ENCODE measurements around the gene ODAD4.

The ODAD4 gene, protein sequence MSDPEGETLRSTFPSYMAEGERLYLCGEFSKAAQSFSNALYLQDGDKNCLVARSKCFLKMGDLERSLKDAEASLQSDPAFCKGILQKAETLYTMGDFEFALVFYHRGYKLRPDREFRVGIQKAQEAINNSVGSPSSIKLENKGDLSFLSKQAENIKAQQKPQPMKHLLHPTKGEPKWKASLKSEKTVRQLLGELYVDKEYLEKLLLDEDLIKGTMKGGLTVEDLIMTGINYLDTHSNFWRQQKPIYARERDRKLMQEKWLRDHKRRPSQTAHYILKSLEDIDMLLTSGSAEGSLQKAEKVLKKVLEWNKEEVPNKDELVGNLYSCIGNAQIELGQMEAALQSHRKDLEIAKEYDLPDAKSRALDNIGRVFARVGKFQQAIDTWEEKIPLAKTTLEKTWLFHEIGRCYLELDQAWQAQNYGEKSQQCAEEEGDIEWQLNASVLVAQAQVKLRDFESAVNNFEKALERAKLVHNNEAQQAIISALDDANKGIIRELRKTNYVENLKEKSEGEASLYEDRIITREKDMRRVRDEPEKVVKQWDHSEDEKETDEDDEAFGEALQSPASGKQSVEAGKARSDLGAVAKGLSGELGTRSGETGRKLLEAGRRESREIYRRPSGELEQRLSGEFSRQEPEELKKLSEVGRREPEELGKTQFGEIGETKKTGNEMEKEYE

DNA sequence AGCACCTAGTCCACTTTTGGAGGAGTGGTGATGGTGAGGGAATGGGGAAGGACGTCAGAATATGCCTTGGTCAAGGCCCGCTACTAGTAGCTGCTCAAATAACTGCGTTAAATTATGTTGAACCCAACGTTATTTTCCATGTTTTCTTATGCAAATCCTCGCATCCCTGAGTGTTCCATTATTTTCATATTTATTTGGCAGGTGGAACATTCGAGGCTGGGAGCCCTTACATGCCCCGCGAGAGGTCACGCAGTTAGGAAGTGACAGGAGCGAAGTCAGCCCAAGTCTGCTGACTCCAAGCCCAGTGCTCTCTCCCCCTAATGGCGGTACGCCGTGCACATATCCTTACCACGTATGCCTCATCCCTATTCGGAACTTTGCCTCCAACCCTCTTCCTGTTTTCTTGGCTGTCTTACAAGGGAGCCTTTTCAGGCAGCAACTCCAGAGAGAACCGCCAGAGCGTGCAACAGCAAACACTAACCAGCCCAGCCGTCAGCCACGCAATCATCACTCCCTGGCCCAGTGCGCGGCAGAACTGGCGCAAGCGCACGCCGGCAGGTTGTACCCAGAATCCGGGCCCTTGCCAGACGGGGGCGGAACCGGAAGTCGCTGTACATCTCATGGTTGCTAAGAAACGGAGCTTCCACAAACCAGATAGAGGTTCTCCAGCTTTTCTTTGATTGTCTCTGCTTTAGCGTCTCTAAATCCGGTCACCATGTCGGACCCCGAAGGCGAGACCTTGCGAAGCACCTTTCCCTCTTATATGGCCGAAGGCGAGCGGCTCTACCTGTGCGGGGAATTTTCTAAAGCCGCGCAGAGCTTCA lies at the start of gene ODAD4:
ODAD4 (plus strand) TSS at position 609 of the 824 bp plus-strand sequence; CDS start at position 716, 107 bp downstream.
- peak; percentile 87 to 88 for DNase-seq (ENCODE audit: low read depth in 2 of 2, low spot score in 1 of 2)

DNA sequence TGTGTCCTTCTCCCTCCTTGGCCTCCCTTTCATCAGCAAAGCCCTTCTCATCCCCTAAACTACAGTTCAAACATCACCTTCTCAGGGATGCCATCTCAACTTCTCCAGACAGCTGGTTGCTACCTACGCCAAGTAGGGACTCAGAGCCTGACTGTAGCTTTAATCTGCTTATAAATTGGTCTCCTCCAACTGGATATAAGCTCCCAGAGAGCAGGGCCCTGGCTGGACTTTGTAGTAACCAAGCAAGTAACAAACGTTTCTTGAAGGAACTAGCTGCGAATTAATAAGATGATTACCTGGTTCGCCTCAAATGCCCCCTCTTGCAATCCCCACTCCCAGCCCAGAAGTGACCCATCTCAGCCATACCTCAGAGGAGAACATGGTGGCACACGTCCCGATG lies 47.7 kb upstream of the ODAD4 start:
- DNase-seq (ENCODE audit: low read depth in 2 of 2, low spot score in 1 of 2): no peak

DNA sequence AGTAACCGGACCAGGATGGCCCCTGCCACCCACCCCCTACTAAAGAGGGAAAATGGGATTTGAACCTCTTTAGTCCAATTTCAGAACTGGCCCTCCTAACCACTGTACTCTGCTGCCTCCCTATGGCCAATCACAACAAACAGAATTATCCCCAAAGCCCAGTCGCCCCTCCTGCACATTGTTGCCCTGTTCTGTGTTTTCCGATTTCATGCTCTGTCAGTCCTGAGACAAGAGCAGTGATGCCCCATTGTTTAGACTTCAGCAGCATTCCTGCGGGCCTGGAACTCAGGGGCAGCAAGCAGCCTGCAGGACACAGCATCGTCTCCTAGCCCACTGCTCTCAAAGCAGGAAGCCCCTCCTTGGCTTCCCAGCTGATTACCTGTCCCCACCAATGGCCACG lies 44.7 kb upstream of the ODAD4 start:
- no peak for DNase-seq (ENCODE audit: low read depth in 2 of 2, low spot score in 1 of 2)

DNA sequence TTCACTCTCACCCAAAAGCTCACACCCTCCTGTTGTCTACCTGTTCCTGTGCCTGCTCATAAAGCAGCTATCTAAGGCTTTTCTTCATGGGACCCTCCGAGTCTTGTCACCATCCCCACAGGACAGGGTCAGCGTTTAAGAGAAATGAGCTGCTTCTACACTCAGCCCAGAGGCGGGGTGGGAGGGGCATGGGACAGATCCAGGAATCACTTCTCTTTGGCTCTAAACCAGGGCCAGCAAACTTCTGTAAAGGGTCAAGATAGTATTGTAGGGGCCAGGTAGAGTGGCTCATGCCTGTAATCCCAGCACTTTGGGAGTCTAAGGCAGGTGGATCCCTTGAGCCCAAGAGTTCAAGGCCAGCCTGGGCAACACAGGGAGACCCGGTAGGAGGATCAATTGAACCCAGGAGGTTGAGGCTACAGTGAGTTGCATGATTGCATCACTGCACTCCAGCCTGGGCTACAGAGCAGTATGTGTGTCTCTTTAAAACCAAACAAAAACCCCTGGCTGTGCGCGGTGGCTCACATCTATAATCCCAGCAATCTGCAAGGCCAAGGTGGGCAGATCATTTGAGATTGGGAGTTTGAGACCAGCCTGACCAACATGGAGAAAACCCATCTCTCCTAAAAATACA lies 42.0 kb upstream of the ODAD4 start:
- no peak for DNase-seq (ENCODE audit: low read depth in 2 of 2, low spot score in 1 of 2)

DNA sequence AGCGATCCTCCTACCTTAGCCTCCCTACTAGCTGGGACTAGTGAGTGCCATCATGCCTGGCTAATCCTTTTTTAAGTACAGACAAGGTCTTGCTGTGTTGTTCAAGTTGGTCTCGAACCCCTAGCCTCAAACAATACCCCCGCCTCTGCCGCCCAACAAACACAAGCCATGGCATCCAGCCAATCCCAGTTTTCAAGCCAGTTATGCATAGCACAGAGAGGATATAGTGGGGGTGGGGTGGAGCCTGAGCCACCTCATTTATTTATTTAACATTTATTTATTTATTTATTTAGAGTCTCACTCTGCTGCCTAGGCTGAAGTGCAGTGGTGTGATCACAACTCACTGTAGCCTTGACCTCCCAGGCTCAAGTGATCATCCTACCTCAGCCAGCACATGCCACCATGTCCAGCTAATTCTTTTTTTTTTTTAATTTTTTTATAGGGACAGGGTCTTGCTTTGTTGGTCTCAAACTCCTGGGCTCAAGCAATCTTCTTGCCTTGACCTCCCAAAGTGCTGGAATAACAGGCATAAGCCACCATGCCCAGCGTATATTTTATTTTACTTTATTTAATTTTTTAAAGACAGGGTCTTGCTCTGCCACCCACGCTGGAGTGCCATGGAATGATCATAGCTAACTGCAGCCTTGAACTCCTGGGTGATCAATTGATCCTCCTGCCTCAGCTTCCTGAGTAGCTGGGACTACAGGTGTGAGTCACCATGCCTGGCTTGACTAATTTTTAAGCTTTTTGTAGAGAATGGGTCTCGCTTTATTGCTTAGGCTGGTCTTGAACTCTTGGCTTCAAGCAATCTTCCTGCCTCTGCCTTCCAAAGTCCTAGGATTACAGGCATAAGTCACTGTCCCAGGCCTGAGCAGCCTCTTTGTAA lies 39.0 kb upstream of the ODAD4 start:
- no peak for DNase-seq (ENCODE audit: low read depth in 2 of 2, low spot score in 1 of 2)

DNA sequence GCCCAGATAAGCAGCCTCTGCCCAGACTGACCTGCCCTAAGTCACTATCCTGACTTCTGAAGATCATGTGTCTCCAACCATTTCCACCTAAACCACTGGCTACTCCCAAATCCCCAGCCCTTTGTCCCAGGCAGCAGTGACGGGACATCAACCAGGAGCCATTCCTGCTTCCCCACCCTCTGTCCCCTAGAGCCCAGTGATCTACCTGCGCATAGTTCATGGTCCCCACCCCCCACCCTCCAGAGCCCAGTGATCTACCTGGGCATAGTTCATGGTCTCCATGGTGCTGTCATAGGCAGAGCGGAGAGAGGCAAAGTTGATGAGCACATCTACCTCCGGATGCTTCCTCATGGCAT lies 38.4 kb upstream of the ODAD4 start:
- no peak for DNase-seq (ENCODE audit: low read depth in 2 of 2, low spot score in 1 of 2)

DNA sequence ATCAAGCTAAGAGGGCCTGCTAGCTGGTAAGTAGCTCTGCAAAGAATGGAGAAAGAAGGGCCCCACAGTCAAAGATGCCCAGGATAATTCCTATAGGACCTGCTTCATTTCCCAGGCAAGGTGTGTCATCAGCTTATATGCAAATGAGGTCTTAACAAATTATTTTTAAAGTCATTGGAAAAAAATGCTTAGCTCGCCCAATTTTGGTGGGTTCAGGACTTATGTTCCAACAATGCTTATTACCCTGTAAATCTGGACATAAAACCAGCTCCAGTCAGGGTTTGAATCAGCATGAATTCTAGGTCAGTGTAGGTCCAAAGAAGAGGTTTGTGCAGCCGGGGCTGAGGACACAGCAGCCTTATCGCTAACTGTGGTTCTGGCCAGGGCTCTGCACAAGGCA lies 37.0 kb upstream of the ODAD4 start:
- no peak for DNase-seq (ENCODE audit: low read depth in 2 of 2, low spot score in 1 of 2)

DNA sequence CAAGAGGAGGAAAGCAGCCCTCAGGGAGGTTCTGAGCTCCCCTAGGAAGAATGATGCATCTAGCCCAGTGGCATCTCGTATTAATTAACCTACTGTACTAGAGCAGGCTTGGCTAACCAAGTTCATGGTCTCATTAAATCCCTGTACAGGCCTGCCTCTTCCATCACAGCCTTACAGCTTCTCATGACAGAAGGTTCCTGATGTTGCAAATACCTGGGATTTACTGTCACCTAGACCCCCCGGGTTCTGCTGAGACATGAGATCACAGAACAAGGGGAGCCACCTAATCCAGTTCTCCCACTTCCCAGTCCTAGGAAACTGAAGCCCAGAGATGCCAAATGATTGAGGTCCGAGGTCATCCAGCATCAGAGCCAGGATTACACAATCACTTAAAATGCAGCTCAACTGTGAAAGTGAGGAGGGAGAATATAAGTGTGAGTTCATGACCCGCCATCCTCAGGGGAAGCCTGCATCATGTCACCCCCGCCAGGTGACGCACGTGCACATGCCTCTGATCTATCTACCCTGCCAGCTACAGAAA lies 35.6 kb upstream of the ODAD4 start:
- DNase-seq (ENCODE audit: low read depth in 2 of 2, low spot score in 1 of 2): no peak

DNA sequence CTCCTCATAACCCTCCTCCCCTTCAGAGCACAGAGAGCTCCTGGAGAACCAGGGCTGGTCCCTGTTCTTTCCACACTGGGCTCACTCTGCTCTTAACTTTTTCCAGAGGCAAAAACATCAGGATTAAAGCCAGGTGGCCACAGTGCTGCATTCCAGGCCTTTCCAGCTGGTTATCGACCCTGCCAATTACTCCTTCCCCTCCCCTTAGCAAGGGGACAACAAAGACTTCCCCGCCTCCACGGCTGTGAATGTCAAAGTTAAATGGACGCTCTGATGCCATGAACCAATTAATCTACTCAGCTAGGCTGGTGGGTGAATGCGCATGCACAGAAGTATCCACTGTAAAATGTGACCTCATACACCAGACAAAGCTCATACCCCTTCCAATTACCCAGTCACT lies 34.8 kb upstream of the ODAD4 start:
- no peak for DNase-seq (ENCODE audit: low read depth in 2 of 2, low spot score in 1 of 2)

DNA sequence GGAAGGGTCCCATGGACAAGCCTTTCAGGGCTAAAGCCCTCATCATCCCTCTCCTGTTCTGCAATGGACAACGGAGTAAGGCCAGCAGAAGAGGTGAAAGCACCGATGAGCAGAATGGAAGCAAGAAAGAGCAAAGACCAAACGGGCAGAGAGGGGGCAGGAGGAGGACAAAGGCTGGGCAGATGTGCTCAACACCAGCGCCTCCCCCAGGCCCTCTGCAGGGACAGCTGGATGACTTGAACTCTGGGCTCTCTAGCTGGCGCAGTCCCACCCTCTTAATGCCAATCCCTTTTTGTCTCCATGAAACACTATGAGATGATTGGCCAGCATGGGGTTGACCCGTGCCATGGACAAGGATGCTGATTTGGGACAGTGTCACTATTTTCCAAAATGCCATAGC lies 33.7 kb upstream of the ODAD4 start:
- no peak for DNase-seq (ENCODE audit: low read depth in 2 of 2, low spot score in 1 of 2)

DNA sequence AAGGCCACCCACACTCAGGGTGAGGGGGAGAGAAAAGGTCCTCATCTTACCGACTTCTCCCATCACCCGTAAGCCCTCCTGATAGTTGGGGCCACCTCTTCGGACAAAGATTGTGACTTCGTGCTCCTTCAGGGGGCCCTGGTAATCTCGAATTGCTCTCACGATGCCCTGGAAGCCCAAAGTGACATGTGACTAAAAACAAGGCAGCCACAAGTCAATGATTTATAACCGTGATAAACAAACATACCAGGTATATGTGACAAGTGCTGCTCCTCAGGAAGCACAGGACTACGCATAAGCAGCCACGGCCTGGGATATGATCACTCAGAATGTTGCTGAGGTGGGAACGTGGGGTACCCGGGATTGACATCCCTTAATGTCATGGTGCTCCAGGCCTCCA lies 28.8 kb upstream of the ODAD4 start:
- no peak for DNase-seq (ENCODE audit: low read depth in 2 of 2, low spot score in 1 of 2)

DNA sequence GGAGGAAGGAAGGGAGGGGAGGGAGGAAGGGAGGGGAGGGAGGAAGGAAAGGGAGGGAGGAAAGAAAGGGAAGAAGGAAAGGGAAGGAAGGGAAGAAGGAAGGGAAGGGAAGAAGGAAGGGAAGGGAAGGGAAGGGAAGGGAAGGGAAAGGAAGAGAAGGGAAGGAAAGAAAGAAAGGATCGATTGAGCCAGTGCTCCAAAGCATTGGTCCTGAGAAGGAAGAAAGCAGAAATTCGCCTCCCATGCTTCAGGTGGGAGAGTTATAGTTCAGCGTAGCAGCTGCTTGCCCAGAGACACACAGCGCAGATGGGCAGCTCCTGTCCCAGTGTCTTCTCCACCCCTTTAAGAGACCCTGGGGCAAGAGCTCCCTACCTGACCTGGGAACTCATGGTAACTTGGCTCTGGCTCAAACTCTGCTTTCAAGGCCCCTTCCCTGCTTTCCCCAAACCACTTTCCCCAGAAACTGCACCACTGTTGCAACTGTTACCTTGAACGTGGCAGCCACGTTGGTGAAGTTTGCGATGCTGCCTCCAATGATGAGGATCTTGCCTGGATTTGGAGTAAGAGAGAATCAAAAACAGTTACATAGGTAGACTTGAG lies 26.1 kb upstream of the ODAD4 start:
- DNase-seq (ENCODE audit: low read depth in 2 of 2, low spot score in 1 of 2): no peak

DNA sequence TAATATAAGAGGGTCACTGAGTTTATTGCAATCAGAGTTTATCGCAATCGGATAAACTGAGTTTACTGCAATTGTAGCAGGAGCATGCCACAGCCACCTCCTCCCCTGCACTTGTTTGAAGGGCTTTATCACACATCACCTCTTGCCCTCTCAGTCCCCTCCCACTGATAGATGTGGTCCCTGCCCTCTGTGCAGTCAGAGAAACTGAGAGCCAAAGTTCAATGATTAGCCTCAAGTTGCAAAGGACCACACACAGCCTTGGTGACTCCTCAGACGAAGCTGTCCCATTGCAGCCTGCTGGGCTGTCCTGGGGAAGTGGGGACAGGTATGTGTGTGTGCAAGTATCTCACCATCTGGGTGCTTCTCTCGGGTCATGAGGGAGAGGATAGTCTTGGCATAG lies 25.2 kb upstream of the ODAD4 start:
- no peak for DNase-seq (ENCODE audit: low read depth in 2 of 2, low spot score in 1 of 2)

DNA sequence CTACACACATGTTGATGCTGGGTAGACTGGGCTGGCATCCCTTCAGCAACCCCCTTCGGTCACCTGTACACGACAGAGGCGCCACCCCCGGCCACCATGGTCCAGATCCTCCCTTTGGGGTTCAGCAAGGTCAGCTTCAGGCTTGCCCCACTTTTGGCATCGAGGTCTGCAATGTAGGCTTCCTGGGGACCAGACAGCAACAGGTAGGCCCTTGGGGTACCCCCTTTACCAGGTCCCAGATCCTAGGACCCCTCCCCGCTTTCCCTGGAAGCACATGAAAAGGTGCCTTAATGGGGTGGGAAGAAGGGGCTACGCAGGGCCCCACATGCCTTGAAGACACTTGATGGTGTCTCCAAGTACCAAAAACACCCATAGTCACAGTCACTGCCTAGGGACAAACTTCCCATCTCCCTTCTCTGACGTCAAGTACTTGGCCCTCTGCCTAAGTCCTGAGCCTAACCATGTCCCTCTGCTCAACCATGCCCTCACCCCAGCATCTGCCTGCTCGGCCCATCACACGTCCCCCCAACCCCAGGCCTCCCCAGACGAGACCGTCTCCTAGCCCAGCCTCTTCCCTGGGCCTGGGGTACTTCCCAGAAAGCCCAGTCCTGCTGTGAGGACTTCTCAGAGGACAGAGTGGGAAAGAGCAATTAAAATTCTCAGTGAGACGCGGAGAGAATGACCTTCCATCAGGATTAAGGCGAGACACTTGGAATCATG lies 23.8 kb upstream of the ODAD4 start:
- no peak for DNase-seq (ENCODE audit: low read depth in 2 of 2, low spot score in 1 of 2)

DNA sequence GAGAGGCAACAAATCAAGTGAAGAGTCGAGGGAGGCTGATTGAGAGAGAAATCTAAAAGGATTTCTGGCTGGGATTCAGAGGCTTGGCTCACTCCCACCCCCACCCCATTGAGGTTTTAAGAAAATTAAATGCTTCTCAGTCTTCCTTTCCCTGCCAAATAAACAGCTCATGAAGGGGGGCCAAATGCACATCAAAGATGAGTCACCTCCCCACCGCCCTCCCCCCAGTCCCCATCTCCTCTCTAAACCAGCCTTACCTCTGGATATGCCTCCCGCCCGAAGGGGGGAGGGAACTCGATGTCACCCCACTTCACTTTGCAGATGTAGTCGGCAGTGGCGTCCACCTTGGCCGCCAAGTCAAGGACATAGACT lies 23.2 kb upstream of the ODAD4 start:
- DNase-seq (ENCODE audit: low read depth in 2 of 2, low spot score in 1 of 2): no peak

DNA sequence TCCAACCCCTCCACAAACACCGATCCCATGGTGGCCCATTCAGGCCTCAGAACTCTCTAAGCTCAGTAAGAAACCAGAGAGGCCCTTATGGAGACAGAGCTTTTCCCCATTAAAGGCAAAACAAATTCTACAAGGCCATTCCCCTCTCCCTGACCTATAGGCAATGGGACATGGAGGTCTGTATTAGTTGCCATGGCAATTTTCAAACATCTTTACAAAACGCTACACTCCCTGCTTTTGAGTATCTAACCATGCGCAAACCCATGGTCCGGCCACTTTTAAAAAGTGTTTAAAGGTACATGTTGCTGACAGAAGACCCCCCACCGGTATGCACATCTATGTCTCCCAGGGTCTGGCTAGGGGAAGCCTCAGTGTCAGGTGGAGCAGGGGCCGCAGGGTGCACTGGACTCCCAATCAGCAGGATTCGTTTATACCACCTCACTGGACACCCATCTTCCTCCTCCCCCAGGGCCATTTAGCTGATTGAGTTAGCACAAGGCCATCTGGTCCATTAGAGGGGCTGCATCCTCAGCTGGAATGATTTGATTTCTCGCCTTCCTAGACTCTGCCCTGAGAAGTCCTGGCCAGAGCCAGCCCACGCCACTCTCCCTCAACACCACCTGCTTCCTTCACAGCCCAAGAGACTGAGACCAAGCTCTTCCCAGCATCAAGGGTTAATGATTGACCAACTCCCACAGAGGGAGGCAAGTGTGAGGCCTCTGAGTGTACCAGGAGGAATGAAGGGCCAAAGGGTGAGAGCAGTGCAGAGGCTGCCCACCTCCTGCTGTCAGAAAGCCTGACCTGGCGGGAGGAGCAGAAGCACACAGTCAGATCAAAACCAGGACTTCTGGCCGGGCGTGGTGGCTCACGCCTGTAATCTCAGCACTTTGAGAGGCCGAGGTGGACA lies 22.5 kb upstream of the ODAD4 start:
- DNase-seq (ENCODE audit: low read depth in 2 of 2, low spot score in 1 of 2): no peak

DNA sequence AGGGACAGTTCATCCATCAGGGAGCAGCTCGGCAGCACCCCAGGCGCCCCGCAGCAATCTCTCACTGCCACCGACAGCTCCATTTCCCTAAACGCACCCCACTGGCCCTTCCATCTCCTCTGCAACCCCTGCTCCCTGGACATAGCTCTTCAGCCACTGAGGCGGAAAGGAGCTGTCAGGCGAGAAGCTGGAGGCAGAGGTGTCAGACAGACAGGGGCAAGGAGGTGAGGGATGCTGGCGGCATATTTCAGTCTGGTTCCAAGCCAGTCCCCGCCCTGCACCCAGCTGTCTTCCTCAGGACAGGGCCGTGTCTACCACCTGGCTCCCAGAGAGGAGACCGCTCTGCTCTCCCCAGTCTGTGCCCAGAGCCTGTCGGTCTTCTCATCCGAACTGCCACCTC lies 21.3 kb upstream of the ODAD4 start:
- no peak for DNase-seq (ENCODE audit: low read depth in 2 of 2, low spot score in 1 of 2)

DNA sequence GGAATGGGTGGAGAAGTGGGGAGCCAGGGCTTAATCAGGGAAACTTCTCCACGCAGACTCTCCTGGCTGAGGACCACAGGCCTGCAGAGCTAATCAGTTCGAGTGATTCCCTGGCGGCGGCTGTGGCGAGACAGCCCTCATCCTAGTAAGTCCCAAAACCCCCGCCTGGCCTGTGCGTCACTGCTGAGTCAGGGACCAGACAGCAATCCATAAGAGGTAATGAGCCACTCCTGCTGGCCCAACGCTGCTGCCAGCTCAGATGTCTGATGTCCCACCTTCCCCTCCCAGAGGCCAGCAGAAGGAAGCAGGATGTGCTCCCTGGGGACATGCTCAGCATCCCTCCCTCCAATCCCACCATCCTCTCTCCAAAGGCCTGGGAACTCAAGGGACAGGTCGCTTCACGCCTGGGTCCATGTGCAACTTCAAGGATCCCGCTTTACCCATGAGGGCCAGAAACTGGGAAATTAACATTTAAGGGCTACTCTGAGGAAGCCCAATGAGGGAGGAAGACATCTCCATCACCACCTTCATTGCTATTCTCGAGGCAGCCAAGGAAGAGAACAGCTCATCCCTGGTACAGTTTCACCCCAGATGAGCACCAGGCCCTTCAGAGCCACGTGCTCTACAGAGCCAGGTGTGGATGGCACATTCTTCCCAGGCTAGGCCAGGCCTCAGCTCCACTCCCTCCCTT lies 19.6 kb upstream of the ODAD4 start:
- no peak for DNase-seq (ENCODE audit: low read depth in 2 of 2, low spot score in 1 of 2)

Measured in stimulated activated CD8-positive, alpha-beta memory T cell treated with anti-CD3 and anti-CD28 coated beads, Interleukin-4, amount 100 ng/mL, for 4 hours (primary cell).